Thyroid gland (tissue), 4 donors: ENCODE data around the gene ADCY7.

ENCODE experiments used
- POLR2A ChIP-seq, 2 donors: fragments of 450-650 bp; IDR thresholded peaks; one replicate each; pipeline ENCODE4 v1.6.1; 2017; ENCODE audit warnings: antibody characterized with exemption in 2 of 2, mild to moderate bottlenecking in 2 of 2, moderate library complexity in 1 of 2
- TF ChIP-seq, protein P1 (sequence below), 6 experiments: fragments of 200-600 bp in 3 of 6; fragments of 450-650 bp in 3 of 6; sonication (generic) in 3 of 6; IDR thresholded peaks; one replicate each; pipeline ENCODE4 v1.5.1; 2016 to 2019; ENCODE audit warnings: antibody characterized with exemption in 6 of 6, mild to moderate bottlenecking in 2 of 6, inconsistent platforms in 1 of 6, moderate library complexity in 1 of 6

DNA sequence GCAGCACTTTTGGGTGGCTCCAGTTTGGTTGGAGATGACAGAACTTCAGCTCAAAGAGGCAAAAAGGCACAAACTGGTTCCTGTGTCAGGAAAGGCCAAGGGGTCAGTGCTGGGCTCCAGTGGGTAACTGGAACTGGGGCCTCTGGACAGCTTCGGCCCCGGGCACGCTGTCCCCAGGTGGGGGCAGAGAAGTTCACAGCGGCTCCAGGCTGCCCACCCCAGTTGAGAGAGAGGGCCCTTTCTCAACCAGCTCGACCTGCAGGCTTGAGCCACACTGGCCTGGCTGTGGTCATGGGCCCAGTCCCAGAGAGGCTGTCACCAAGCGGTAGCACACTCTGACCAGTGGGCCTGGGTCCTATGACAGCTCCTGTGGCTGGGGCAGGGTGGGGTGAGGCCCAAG, 24.5 kb downstream of the ADCY7 start:
- TF ChIP-seq, protein P1, sequence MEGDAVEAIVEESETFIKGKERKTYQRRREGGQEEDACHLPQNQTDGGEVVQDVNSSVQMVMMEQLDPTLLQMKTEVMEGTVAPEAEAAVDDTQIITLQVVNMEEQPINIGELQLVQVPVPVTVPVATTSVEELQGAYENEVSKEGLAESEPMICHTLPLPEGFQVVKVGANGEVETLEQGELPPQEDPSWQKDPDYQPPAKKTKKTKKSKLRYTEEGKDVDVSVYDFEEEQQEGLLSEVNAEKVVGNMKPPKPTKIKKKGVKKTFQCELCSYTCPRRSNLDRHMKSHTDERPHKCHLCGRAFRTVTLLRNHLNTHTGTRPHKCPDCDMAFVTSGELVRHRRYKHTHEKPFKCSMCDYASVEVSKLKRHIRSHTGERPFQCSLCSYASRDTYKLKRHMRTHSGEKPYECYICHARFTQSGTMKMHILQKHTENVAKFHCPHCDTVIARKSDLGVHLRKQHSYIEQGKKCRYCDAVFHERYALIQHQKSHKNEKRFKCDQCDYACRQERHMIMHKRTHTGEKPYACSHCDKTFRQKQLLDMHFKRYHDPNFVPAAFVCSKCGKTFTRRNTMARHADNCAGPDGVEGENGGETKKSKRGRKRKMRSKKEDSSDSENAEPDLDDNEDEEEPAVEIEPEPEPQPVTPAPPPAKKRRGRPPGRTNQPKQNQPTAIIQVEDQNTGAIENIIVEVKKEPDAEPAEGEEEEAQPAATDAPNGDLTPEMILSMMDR (IDR thresholded peaks at IDR 0.05): no peak
- no peak for TF ChIP-seq POLR2A (IDR thresholded peaks at IDR 0.05)
